Gastrocnemius medialis (tissue), 4 donors: ENCODE measurements around the gene LRCH1. TPM values are rescaled to one million over a fixed set of nuclear protein-coding genes. Genes with fewer than 3 reads are reported as not detected.

Experiments used
- ATAC-seq, 2 donors: fragments of 150-250 bp; one replicate each; pipeline ENCODE4 v1.9.1; 2016
- DNase-seq, 2 donors: peaks; one replicate each; pipeline ENCODE4 v3.0.0-alpha.2; 2019
- H3K27ac ChIP-seq, 4 donors: fragments of 200-600 bp; sonication (generic); 1 replicate in 1 of 4; 2 replicates in 3 of 4; pipeline ENCODE4 v1.5.1; 2016 to 2018; ENCODE audit warnings: mild to moderate bottlenecking in 2 of 4, moderate library complexity in 1 of 4
- H3K27me3 ChIP-seq, 3 donors: fragments of 200-600 bp; sonication (generic) in 2 of 3; 1 replicate in 1 of 3; 2 replicates in 2 of 3; pipeline versions ENCODE4 v1.5.1 to v1.6.0; 2016 to 2019; ENCODE audit warnings: mild to moderate bottlenecking in 1 of 3, moderate library complexity in 1 of 3
- H3K36me3 ChIP-seq, 2 donors: fragments of 200-600 bp; sonication (generic) in 1 of 2; one replicate each; pipeline ENCODE4 v1.5.1; 2017 to 2018
- H3K4me1 ChIP-seq, 2 donors: fragments of 200-600 bp; sonication (generic) in 1 of 2; one replicate each; pipeline ENCODE4 v1.5.1; 2016 to 2017; ENCODE audit warnings: mild to moderate bottlenecking in 2 of 2
- H3K4me3 ChIP-seq, 4 donors: fragments of 200-600 bp; sonication (generic) in 3 of 4; 1 replicate in 1 of 4; 2 replicates in 3 of 4; pipeline ENCODE4 v1.5.1; 2016 to 2019; ENCODE audit warnings: mild to moderate bottlenecking in 2 of 4
- H3K9me3 ChIP-seq, 3 donors: fragments of 200-600 bp; sonication (generic) in 2 of 3; 1 replicate in 1 of 3; 2 replicates in 2 of 3; pipeline ENCODE4 v1.5.1; 2016 to 2019
- CTCF ChIP-seq, 5 experiments: fragments of 450-650 bp in 3 of 5; fragments of 200-600 bp in 2 of 5; sonication (generic) in 2 of 5; IDR thresholded peaks in 4 of 5; conservative IDR thresholded peaks in 1 of 5; 1 replicate in 4 of 5; 2 replicates in 1 of 5; pipeline ENCODE4 v1.5.1; 2016 to 2019; ENCODE audit warnings: antibody characterized with exemption in 5 of 5, mild to moderate bottlenecking in 3 of 5, moderate library complexity in 3 of 5
- POLR2A ChIP-seq, 2 donors: fragments of 450-650 bp; IDR thresholded peaks; one replicate each; pipeline ENCODE4 v1.6.1; 2017; ENCODE audit warnings: antibody characterized with exemption in 2 of 2, mild to moderate bottlenecking in 2 of 2, moderate library complexity in 2 of 2
- in situ Hi-C, 4 donors: fragments of 200-750 bp; cut with MboI; loops; one replicate each; pipeline versions ENCODE4 v1.15.0 to v1.8.0; 2017; ENCODE audit warnings: low sequenced_read_pairs in 4 of 4
- intact Hi-C: fragments of 100-400 bp; cut with DNase I; formaldehyde crosslinking; loops from one replicate; pipeline ENCODE4 v1.15.1; 2023; ENCODE audit warnings: low total_unique reads
- total RNA-seq, 4 donors: library from RNA; depleted of rRNA; stranded (reverse); fragments of >200 nt; gene quantifications; one replicate each; pipeline versions ENCODE4 v1.1.0 to v1.2.3, GENCODE V29; 2016

The LRCH1 gene
- total RNA-seq, 4 donors from 2014 or later: 3.4 to 5.0 (median 3.9) TPM

GRCh38 chr13:46743191-46743590, 190.2 kb downstream of the LRCH1 start:
- no peak for TF ChIP-seq CTCF (IDR thresholded peaks at IDR 0.05 in 4 of 5, conservative IDR thresholded peaks at IDR 0.05 in 1 of 5)
- TF ChIP-seq POLR2A (IDR thresholded peaks at IDR 0.05): no peak
- Histone ChIP-seq H3K9me3 (no peaks in the 10 kb centered on the region), H3K27me3 (no peaks in the 10 kb centered on the region), H3K4me3 (no peak overlapping the region), H3K36me3 (peaks cover 0 to 15% of the 10 kb centered on the region in 2 donors), H3K4me1 (no peaks in the 10 kb centered on the region), H3K27ac (no peak overlapping the region)
- in situ Hi-C loops: no loop called here
- intact Hi-C loops: no loop called here
- no peak for ATAC-seq
- no peak for DNase-seq

GRCh38 chr13:46745062-46745461, 192.1 kb downstream of the LRCH1 start:
- ATAC-seq (no peak), DNase-seq (no peak)
- intact Hi-C loops (no loop called here), in situ Hi-C loops (no loop called here)
- TF ChIP-seq CTCF (IDR thresholded peaks at IDR 0.05 in 4 of 5, conservative IDR thresholded peaks at IDR 0.05 in 1 of 5) (no peak), POLR2A (IDR thresholded peaks at IDR 0.05) (no peak)
- Histone ChIP-seq H3K4me1 (no peaks in the 10 kb centered on the region), H3K9me3 (no peaks in the 10 kb centered on the region), H3K4me3 (no peak overlapping the region), H3K36me3 (peaks cover 0 to 19% of the 10 kb centered on the region in 2 donors), H3K27ac (no peak overlapping the region), H3K27me3 (no peaks in the 10 kb centered on the region)

GRCh38 chr13:46745706-46746105, 192.7 kb downstream of the LRCH1 start:
- in situ Hi-C loops (no loop called here), intact Hi-C loops (no loop called here)
- TF ChIP-seq CTCF (IDR thresholded peaks at IDR 0.05 in 4 of 5, conservative IDR thresholded peaks at IDR 0.05 in 1 of 5) (no peak), POLR2A (IDR thresholded peaks at IDR 0.05) (no peak)
- ATAC-seq (no peak), DNase-seq (no peak)
- Histone ChIP-seq H3K27me3 (no peaks in the 10 kb centered on the region), H3K4me3 (no peak overlapping the region), H3K4me1 (no peaks in the 10 kb centered on the region), H3K9me3 (no peaks in the 10 kb centered on the region), H3K36me3 (peaks cover 0 to 25% of the 10 kb centered on the region in 2 donors), H3K27ac (no peak overlapping the region)

- Histone ChIP-seq H3K36me3 (peaks cover 0 to 20% of the 10 kb centered on the region in 2 donors), H3K9me3 (no peaks in the 10 kb centered on the region), H3K4me1 (no peaks in the 10 kb centered on the region), H3K27me3 (no peaks in the 10 kb centered on the region), H3K4me3 (no peak overlapping the region), H3K27ac (no peak overlapping the region)
- intact Hi-C loops: no loop called here
- in situ Hi-C loops: no loop called here
- ATAC-seq (no peak), DNase-seq (no peak)
- no peak for TF ChIP-seq CTCF (IDR thresholded peaks at IDR 0.05 in 4 of 5, conservative IDR thresholded peaks at IDR 0.05 in 1 of 5)
- no peak for TF ChIP-seq POLR2A (IDR thresholded peaks at IDR 0.05)
These were observed 194.3 kb downstream of the LRCH1 start for GRCh38 chr13:46747031-46747820.
